Measurements from ENCODE around the gene MPPED2. TPM values are rescaled to one million over a fixed set of nuclear protein-coding genes. Genes with fewer than 3 reads are reported as not detected.

Gene MPPED2
- total RNA-seq, 2 donors from 2014 or later: 0.54 TPM; not detected in 1

DNA sequence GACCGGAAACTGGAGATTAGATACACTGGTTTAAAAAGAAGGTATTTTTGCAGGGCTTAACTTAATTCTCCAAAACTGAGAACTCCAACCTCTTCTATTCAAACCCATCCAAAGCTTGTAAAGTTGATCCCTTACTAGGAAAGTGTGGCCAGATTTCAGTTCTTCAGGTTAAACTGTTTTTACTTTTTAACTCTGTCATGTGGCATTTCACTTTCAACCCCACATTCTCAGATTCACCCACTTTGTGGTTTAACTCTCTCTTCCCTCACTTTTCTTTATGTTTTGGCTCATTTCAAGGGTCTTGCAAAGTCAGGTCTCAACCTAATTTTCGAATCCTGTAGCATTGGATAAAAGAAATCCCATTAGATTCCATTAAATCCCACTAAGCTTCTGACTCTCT is 75.4 kb downstream of the MPPED2 start:
- DNase-seq (ENCODE audit: low spot score in 2 of 2): no peak
- ATAC-seq: peak in 1 of 2 donors; percentile 43
- Mint-ChIP-seq H3K36me3 (no peaks in the 10 kb centered on the region), H3K27ac (no peak overlapping the region), H3K9me3 (peaks cover 3 to 5% of the 10 kb centered on the region in 2 donors)

DNA sequence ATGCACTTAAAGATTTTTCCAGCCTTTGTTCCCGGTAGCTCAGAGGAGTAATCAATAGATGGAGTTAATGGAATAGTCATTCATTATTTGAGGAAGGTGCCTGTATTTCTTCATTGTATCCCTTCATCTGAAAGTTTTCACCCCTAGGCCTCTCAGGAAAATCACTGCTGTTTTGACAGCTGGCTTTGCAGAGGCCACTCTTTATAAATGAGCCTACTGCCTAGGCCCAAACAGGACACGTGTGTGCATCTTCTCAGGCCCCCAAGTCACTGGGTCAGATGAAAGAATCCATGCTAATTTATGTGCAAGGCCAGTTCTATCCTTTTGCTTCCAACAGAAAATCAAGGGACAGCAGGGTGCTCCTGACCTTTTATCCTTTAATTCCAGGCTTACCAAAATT is 76.8 kb downstream of the MPPED2 start:
- ATAC-seq: no peak
- DNase-seq (ENCODE audit: low spot score in 2 of 2): no peak
- Mint-ChIP-seq H3K36me3 (no peaks in the 10 kb centered on the region), H3K27ac (no peak overlapping the region), H3K9me3 (peaks cover 3 to 5% of the 10 kb centered on the region in 2 donors)

DNA sequence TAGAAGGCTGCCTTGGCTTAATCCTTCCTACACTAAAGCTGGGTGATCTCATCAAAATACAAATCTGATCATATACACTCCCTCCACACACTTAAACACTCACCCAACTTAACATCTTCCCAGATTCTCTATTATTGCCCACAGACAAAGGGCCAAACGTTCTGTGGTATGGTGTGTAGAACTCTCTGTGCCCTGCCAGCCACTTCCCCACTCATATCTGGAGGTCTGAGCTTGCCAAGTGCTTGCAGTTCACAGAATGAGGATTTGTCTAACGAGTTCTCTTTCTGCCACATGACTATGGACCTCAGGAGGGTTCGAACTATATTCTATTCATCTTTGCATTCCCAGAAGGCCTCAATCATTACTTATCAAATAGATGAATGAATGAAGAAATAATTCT is 77.6 kb downstream of the MPPED2 start:
- peaks cover 3% of the 10 kb centered on the region in 2 donors for H3K9me3 Mint-ChIP-seq
- ATAC-seq: no peak
- no peak overlapping the region for H3K27ac Mint-ChIP-seq
- no peak for DNase-seq (ENCODE audit: low spot score in 2 of 2)
- H3K36me3 Mint-ChIP-seq: no peaks in the 10 kb centered on the region

DNA sequence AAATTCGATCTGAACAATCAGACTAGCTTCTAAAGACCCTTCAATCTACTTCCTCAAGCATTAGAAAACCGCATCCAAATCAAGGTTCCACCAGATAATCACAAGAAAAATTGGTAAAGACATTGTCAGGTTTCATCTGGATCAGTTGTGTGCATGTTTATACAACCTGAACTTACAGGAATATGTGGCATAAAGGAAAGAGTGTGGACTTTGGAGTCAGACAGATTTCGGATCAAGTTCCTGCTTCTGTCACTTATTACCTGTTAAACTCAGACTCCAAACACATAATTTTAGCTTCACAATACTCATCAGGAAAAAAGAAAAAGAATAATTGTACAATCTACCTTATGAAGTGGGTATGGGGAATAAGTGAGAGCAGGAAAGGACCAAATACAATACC is 80.5 kb downstream of the MPPED2 start:
- Mint-ChIP-seq H3K36me3 (no peaks in the 10 kb centered on the region), H3K27ac (no peak overlapping the region), H3K9me3 (no peaks in the 10 kb centered on the region)
- DNase-seq (ENCODE audit: low spot score in 2 of 2) (no peak), ATAC-seq (no peak)

DNA sequence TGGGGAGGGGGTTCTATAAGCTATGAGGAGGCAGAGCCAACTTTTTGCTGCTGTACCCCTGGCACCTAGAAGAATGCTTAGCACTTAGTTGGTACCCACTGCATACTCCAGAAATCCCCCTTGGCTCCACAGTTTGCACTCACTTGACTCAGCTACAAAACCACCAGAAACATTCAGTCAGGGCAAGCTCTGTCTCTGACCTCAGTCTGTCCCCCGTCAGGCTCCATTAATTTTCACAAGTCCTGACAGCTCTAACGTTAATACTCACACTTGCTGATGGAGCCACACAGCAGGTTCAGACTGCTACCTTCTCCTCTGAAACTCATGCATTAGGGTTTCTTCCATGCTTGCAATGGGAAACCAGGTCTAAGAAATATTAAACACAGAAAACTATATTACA is 81.7 kb downstream of the MPPED2 start:
- Mint-ChIP-seq H3K27ac (no peak overlapping the region), H3K36me3 (no peaks in the 10 kb centered on the region), H3K9me3 (peaks cover 0 to 4% of the 10 kb centered on the region in 2 donors)
- no peak for DNase-seq (ENCODE audit: low spot score in 2 of 2)
- ATAC-seq: no peak

DNA sequence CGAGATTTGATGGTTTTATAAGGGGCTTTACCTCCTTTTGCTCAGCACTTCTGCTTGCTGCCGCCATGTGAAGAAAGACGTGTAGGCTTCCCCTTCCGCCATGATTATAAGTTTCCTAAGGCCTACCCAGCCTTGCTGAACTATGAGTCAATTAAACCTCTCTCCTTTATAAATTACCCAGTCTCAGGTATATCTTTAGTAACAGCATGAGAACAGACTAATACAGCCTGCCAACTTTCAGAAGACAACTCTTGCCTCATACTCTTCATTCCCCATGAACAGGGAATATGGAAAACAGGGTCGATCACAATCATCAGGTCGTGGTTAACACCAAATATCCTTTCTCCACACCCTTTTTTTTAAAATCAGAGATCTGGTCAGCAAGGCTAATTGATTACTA is 83.0 kb downstream of the MPPED2 start:
- Mint-ChIP-seq H3K9me3 (peaks cover 0 to 4% of the 10 kb centered on the region in 2 donors), H3K36me3 (no peaks in the 10 kb centered on the region), H3K27ac (no peak overlapping the region)
- ATAC-seq: no peak
- no peak for DNase-seq (ENCODE audit: low spot score in 2 of 2)

DNA sequence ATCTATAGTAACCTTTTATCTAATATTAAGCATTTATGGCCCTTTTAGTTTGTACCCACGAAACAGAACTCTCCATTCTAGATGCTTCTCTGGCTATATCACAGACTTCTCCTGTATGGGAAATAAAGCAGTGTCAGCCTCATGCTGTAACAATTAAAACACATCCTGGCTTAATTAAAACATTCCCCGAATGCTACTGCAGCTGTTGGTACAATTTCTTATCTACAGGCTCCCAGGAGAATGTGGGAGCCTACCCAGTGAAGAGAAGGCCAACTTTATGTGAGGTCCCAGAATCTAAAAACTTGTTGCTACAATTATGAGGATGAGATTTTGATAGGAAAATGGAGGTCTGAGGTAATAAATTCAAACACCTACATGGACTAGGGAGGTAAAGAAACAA is 83.8 kb downstream of the MPPED2 start:
- ATAC-seq: no peak

DNA sequence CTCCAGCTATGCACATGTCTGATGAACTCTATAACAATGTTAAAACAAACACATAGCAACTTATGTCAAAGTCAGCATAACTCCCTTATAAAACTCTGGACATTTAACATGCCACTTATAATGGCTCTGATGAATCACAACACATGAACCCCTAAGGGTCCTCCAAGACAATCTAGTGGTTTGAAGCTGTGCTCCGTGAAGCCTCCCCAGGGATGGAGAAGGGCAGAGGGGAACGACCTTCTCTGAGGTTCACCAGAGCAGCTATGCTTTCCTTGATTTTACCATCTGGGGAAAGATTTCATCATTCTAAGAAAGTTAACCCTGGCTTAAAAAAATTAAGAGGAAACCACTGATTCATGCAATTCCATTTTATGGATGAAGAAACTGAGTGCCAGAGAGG is 84.4 kb downstream of the MPPED2 start:
- Mint-ChIP-seq H3K36me3 (no peaks in the 10 kb centered on the region), H3K27ac (no peak overlapping the region), H3K9me3 (peaks cover 0 to 4% of the 10 kb centered on the region in 2 donors)
- DNase-seq (ENCODE audit: low spot score in 2 of 2) (no peak), ATAC-seq (no peak)

More for the DNA sequence above, 83.8 kb downstream of the MPPED2 start:
- H3K36me3 Mint-ChIP-seq: no peaks in the 10 kb centered on the region
- no peak for DNase-seq (ENCODE audit: low spot score in 2 of 2)
- H3K9me3 Mint-ChIP-seq: peaks cover 0 to 4% of the 10 kb centered on the region in 2 donors
- no peak overlapping the region for H3K27ac Mint-ChIP-seq

DNA sequence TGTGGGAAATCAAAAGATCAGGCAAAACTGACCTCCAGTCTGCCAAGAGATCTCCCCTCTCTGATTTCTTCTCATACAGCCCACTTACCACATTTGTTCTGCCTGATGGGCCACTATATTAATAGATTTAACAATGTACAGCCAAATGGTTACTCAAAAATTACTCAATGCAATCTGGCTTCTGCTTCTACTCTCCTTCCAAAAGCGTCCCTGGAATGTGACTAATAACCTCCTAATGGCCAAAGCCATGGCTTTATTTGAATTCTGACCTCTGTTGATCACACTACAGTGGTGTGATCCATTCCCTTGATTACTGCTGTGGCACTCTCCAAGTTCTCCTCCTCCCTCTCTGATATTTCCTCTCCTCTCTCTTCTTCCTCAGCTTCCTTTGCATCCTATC is 86.2 kb downstream of the MPPED2 start:
- H3K9me3 Mint-ChIP-seq: peaks cover 0 to 4% of the 10 kb centered on the region in 2 donors
- H3K27ac Mint-ChIP-seq: no peak overlapping the region
- DNase-seq (ENCODE audit: low spot score in 2 of 2): no peak
- no peak for ATAC-seq
- no peaks in the 10 kb centered on the region for H3K36me3 Mint-ChIP-seq

DNA sequence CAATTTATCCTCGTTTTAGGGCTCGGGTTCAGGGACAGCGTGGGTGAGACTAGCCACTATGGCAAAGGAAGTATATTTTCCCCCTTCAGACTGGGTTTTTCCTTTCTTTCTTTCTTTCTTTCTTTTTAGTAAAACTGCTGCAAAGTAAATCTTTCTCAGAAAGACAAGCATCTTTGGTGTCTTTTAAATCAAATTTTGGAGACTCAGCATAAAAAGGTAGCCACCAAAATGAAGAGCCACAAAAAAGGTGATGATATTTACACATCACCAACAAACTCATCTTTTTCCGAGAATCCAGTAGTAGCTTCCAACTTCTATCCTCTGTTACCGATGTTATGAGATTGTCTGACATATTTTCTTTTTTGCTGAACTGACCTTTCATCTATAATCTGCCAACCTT is 88.6 kb downstream of the MPPED2 start:
- H3K27ac Mint-ChIP-seq: no peak overlapping the region
- ATAC-seq (no peak), DNase-seq (ENCODE audit: low spot score in 2 of 2) (no peak)
- H3K9me3 Mint-ChIP-seq: peaks cover 0 to 4% of the 10 kb centered on the region in 2 donors
- no peaks in the 10 kb centered on the region for H3K36me3 Mint-ChIP-seq

DNA sequence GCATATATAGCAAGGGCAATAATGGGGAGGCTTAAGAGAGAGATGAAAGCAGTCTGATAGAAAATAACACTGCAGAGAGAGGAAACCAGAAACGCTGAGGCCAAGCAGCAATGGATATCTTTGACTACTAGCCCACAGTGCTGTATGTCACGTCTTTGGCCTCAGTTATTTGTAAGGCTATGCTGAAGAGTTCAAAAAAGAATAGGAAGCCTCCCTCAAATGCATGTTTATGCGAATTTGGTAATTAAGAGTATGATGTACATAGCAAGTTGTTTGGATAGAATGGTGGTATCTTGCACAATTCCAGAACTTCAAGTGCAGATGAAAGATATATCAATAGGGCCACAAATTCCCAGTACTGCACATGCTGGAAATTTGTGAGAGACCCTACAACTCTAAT is 89.2 kb downstream of the MPPED2 start:
- Mint-ChIP-seq H3K27ac (no peak overlapping the region), H3K36me3 (no peaks in the 10 kb centered on the region), H3K9me3 (peaks cover 0 to 4% of the 10 kb centered on the region in 2 donors)
- DNase-seq (ENCODE audit: low spot score in 2 of 2): no peak
- ATAC-seq: no peak

DNA sequence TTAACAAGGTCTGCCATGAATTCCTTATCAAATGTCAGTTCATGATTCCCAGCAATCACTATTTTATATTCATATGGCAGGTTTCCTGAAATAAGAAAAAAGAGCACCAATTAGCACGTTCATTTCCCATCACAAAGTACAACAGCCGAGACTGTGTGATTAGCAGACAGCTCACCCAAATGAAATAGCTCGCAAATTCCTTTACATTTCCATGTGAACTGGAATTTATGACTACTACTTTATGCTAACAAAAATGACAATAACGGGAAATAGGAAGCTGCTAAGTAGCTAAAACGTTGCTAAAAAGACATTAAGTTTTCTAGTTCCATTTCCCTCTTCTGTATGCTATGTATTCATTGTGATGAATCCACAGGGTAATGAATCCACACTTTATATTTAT is 90.7 kb downstream of the MPPED2 start:
- ATAC-seq (no peak), DNase-seq (ENCODE audit: low spot score in 2 of 2) (no peak)
- peaks cover 0 to 4% of the 10 kb centered on the region in 2 donors for H3K9me3 Mint-ChIP-seq
- no peaks in the 10 kb centered on the region for H3K36me3 Mint-ChIP-seq
- H3K27ac Mint-ChIP-seq: no peak overlapping the region

DNA sequence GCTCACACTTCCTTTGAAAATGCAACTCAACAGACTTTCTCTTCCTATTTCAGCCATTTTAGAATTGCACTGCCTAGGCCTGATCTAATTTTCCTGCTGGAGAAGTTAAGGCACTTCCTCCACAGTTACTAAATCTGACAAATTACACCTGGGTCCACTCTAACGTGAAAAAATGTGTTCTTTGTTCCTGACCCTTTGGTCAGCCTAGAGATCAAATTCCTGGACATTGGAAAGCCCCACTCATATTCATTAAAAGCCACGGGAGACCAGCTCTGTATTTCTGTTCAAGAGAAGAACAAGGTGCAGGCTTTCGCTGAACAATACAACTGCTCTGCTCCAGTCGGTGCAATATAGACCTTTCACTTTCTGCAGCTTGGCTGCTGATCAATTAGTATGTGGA is 96.6 kb downstream of the MPPED2 start:
- DNase-seq (ENCODE audit: low spot score in 2 of 2) (no peak), ATAC-seq (no peak)
- no peaks in the 10 kb centered on the region for H3K9me3 Mint-ChIP-seq
- H3K27ac Mint-ChIP-seq: no peak overlapping the region
- H3K36me3 Mint-ChIP-seq: no peaks in the 10 kb centered on the region

DNA sequence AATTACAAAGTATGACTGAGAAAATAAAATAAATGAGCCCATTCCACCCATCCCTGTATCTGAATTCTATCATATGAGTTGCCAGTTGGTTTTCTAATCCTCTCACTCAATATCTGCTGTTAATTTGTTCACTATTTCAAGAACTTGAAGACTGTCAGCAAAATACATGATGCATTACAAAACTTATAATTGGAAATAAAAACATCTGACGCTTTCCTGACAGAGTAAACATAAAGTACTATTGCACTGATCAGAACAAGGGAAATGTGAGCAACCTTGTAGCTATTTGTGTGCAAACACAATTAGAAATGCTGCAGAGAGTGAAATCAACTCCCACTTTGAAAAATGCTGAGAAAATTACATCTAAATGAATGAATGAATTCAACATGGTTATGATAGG is 97.1 kb downstream of the MPPED2 start:
- DNase-seq (ENCODE audit: low spot score in 2 of 2) (no peak), ATAC-seq (no peak)
- H3K36me3 Mint-ChIP-seq: no peaks in the 10 kb centered on the region
- no peak overlapping the region for H3K27ac Mint-ChIP-seq
- H3K9me3 Mint-ChIP-seq: no peaks in the 10 kb centered on the region

DNA sequence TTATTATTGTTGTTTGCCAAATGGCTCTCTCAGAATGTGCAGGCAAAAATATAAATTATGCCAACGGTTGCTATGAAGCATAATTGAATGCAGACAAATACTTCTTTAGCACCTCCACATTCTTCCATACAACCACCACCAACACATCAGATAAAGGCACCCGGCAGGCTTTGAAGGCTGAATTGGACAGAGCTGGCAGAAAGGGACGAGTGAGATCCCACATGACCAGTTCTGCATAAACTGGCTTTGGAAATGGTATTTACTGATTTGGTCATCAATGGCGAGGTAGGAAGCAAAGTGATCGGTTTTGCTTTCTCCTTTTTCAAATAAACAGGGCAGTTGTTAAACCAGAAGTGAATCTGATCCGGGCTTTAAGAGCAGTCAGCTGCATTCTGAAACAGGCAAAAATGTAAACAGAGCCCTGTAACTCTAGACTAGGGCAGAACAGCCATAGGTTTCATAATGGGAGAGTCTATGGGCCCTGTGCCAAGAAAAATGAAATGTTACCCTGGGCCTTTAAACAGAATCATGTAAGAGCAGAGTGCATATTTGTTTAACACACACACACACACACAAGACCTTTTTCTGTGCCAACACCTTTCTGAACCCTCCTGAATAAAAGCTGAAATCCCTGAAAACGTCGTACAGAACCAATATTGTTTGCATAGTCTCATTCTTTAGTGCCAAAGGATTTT is 97.7 kb downstream of the MPPED2 start:
- Mint-ChIP-seq H3K27ac (no peak overlapping the region), H3K9me3 (no peaks in the 10 kb centered on the region), H3K36me3 (no peaks in the 10 kb centered on the region)
- DNase-seq (ENCODE audit: low spot score in 2 of 2): no peak
- no peak for ATAC-seq

DNA sequence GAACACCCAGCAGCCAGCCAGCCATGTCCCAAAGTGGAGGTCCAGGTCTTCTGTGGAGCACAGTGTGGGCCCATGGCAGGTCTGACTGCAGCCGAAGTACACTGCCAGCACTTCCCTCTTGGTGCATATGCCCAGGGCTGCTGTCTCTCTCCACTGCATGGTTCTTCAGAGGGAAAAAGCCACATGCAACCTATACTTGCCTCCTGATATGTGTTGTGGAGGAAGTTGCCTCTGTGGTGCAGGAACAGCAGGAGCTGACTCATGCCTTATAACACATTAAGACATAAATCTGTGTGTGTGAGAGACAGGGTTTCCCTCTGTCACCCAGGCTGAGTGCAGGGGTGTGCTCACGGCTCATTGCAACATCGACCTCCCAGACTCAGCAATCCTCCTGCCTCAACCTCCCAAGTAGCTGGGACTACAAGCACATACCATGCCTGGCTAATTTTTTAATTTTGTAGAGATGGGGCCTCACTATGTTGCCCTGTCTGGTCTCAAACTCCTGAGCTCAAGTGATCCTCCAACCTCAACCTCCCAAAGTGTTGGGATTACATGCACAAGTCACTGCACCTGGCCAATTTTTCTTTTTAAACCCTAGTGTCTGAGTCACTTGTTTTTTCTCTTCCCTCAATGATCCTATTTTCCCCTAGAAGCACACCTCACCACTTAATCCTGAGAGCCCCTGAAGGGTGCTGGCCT is 98.8 kb downstream of the MPPED2 start:
- Mint-ChIP-seq H3K9me3 (no peaks in the 10 kb centered on the region), H3K27ac (no peak overlapping the region), H3K36me3 (no peaks in the 10 kb centered on the region)
- no peak for ATAC-seq
- DNase-seq (ENCODE audit: low spot score in 2 of 2): no peak

DNA sequence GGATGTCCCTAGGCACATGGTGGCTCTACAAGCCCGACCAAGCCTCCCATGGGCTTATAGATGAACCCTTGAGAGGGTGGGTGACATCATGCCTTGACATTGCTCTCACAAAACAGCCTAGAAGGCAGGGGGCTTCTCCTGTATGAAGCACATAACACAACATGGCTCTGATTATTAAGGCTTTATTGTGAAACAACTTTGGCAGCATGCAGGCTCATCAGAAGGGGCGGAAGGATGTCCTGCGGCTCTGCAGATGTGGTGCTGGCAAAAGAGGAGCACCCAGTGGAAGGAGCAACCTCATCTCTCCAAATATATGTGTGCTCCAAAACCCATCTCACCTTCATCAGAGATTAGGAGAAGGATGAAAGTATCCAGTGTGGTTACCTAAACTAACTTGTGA is 100.4 kb downstream of the MPPED2 start:
- Mint-ChIP-seq H3K9me3 (no peaks in the 10 kb centered on the region), H3K36me3 (no peaks in the 10 kb centered on the region), H3K27ac (no peak overlapping the region)
- ATAC-seq (no peak), DNase-seq (ENCODE audit: low spot score in 2 of 2) (no peak)

DNA sequence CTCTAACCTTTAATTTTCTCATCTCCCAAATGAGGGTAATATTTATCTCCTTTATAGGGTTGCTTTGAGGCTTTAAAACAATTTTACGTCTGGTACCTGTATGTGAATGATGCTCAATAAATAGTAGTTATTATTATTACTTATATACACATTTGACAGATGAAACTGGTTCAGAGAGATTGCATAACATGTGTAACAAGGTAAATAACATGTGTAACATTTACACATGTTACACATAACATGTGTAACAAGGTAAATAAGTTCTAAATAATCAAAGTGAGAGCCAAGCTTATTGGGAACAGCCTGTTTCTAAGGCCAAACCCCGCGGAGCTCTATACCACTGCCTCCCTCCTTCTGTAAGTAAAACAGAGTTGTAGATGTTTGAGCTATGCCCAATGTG is 100.9 kb downstream of the MPPED2 start:
- Mint-ChIP-seq H3K36me3 (no peaks in the 10 kb centered on the region), H3K27ac (no peak overlapping the region), H3K9me3 (no peaks in the 10 kb centered on the region)
- DNase-seq (ENCODE audit: low spot score in 2 of 2): no peak
- ATAC-seq: no peak
